Activated CD4-positive, alpha-beta memory T cell treated with anti-CD3 and anti-CD28 coated beads for 36 hours (primary cell): ENCODE measurements around the gene METTL24. TPM values are rescaled to one million over a fixed set of nuclear protein-coding genes. Genes with fewer than 3 reads are reported as not detected.
"Not testable (repeated sequence)": the region's sequence is repeated elsewhere in the genome, so short reads cannot be mapped to it uniquely, and the experiment has no call there.

Source experiments
- CTCF ChIA-PET: fragments of 350-600 bp; sonication (Branson Sonifier 250); formaldehyde crosslinking; loops from one replicate; lab custom pipeline; 2021; ENCODE audit warnings: antibody characterized with exemption, inconsistent platforms; lab: Charles Lee
- POLR2A ChIA-PET: fragments of 350-600 bp; sonication (Branson Sonifier 250); formaldehyde crosslinking; loops from one replicate; lab custom pipeline; 2021; ENCODE audit warnings: antibody characterized with exemption; lab: Charles Lee
- DNase-seq: peaks from one replicate; pipeline ENCODE4 v3.0.0-alpha.2; 2020
- H3K27ac Mint-ChIP-seq: one replicate; pipeline ENCODE4 v1.8.0; 2021; ENCODE audit warnings: mixed read lengths
- H3K27me3 Mint-ChIP-seq: one replicate; pipeline ENCODE4 v1.8.0; 2021; ENCODE audit warnings: mixed read lengths
- H3K36me3 Mint-ChIP-seq: one replicate; pipeline ENCODE4 v1.8.0; 2021; ENCODE audit warnings: mixed read lengths
- H3K4me1 Mint-ChIP-seq: one replicate; pipeline ENCODE4 v1.8.0; 2021; ENCODE audit warnings: low read depth, mixed read lengths
- H3K4me3 Mint-ChIP-seq: one replicate; pipeline ENCODE4 v1.8.0; 2021; ENCODE audit warnings: mild to moderate bottlenecking, mixed read lengths
- H3K9me3 Mint-ChIP-seq: one replicate; pipeline ENCODE4 v1.8.0; 2021; ENCODE audit warnings: mixed read lengths
- intact Hi-C: fragments of 100-400 bp; cut with micrococcal nuclease; formaldehyde crosslinking; loops from one replicate; pipeline ENCODE4 v1.15.1; 2023
- total RNA-seq, 2 experiments: library from RNA; stranded (reverse); gene quantifications; one replicate each; pipeline ENCODE4 v1.2.3, GENCODE V29; 2021

Gene METTL24
- total RNA-seq, 2 experiments from 2014 or later, result not detected

DNA sequence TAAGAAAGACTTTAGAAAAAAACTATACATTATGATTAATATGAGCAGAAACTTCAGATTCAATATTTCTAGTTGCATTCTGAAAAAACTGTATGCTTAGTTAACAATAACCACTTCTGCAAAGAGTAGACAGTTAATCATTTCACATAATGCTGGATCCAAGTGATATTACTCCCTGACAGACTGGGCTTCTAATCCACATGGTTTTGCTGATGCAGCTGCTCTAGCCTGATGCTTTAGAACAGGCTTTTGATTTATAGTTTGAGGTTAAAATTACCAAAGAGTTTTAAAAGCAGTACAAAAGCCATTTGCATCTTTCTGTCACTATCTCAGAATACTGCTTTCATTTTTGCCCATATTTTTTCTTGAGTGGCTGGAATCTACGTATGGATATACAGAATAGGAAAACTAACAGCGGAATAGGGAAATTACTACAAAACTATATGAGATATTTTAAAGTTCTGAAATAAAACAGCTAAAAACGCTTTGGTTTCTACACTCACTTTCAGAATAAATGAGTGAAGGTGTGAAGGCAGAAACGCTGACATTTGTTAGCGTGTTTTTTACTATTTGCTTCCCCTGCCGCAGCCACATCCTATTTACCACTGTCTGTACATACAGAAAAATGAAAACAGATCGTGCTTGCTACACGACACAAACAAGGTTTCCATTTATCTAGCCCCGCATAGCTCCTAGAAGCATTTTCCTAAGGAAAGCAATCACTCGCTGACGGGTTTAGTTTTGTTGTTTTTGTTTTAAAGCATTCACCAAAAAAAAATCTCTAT lies 61.7 kb downstream of the METTL24 start:
- H3K4me3 Mint-ChIP-seq, result no peak overlapping the region
- intact Hi-C loops, result no loop called here
- no peak overlapping the region for H3K27ac Mint-ChIP-seq
- H3K4me1 Mint-ChIP-seq, result peaks cover 8% of the 10 kb centered on the region
- H3K27me3 Mint-ChIP-seq, result peaks cover 32% of the 10 kb centered on the region
- ChIA-PET CTCF (no interaction called here), POLR2A (no interaction called here)
- no peak for DNase-seq
- H3K36me3 Mint-ChIP-seq, result no peaks in the 10 kb centered on the region
- H3K9me3 Mint-ChIP-seq, result no peaks in the 10 kb centered on the region

DNA sequence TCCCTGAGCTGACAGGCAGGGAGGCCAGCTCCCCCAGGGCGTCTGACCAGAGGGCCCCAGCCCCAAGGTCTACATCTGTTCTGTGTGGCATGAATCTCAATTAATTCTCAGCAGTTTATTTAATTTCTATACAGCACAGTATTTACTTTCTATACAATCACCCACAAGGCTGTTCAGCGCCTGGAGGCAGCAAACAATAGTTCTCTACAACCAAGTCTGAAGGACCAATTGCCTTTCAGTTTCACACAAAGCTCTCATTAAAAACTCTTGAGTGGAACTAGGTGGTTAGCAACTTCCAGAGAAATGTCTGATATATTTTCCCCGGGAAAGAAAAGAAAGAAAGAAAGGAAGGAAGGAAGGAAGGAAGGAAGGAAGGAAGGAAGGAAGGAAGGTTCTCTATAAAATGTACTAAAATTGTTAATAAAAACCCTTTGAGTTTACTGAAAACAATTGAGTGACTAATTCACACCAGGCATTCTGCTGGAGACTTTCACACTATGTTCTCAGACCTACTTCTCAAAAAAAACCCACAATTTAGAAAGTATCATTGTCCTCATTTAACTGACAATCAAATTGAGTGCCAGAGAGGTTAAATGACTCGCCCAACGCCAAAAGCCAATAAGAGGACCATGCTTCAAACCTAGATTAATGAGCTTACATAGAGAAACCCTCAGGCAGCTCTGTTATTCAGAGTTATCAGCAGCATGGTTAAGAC lies 62.5 kb downstream of the METTL24 start:
- Mint-ChIP-seq H3K4me3 (no peak overlapping the region), H3K27ac (no peak overlapping the region), H3K27me3 (peaks cover 29% of the 10 kb centered on the region), H3K9me3 (peaks cover 4% of the 10 kb centered on the region), H3K4me1 (peaks cover 8% of the 10 kb centered on the region), H3K36me3 (no peaks in the 10 kb centered on the region)
- ChIA-PET CTCF (no interaction called here), POLR2A (no interaction called here)
- intact Hi-C loops, result no loop called here
- DNase-seq, result no peak

GRCh38 chr6:110287462-110288341 lies 70.4 kb downstream of the METTL24 start:
- no peak for DNase-seq
- ChIA-PET POLR2A (interaction anchor here (0.6 kb wide), 1 partner anchor 1934 kb away, joined by 4 read pairs; no protein-coding TSS in a partner anchor), CTCF (no interaction called here)
- H3K27me3 Mint-ChIP-seq, result peaks cover 9% of the 10 kb centered on the region
- no peak overlapping the region for H3K27ac Mint-ChIP-seq
- H3K36me3 Mint-ChIP-seq, result no peaks in the 10 kb centered on the region
- no peak overlapping the region for H3K4me3 Mint-ChIP-seq
- intact Hi-C loops, result no loop called here
- no peaks in the 10 kb centered on the region for H3K4me1 Mint-ChIP-seq
- H3K9me3 Mint-ChIP-seq, result peaks cover 8% of the 10 kb centered on the region

DNA sequence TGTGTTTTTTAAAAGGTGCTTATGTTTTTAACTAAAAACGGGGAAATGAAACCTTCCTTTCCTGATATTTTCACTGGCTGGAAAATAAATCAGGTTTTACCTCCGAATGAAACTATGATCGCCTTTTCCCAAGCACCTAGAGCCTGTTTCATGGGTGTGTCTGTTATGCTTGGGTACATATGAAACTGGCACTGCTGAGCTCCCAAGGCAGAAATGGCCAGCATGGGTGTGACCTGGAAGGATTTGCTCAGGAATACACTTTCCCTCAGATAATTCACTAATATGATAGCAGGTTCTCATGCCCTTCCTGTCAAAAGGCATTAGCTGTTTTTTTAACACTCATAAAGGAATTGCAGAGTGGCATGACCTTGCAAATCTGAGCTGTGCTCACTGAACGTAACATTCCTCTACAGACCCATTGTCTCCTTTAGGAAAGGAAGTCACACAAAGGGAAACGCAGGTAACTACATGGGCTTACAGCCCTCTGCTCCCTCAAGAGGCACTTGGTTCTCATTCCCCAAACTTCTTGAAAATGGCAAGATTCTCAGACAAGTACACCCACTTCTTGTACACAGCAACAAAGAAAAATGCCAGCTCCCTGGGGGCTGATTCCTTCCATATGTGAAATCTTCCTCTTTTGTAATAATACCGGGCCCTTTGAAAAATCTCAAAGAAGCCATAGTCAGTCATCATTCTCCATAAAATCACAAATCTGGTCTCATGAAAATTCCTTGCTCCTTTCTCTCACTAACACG lies 72.7 kb downstream of the METTL24 start:
- no peaks in the 10 kb centered on the region for H3K36me3 Mint-ChIP-seq
- H3K27me3 Mint-ChIP-seq, result peaks cover 4% of the 10 kb centered on the region
- ChIA-PET CTCF (no interaction called here), POLR2A (no interaction called here)
- H3K9me3 Mint-ChIP-seq, result peaks cover 4% of the 10 kb centered on the region
- intact Hi-C loops, result no loop called here
- DNase-seq, result no peak
- H3K27ac Mint-ChIP-seq, result no peak overlapping the region
- no peaks in the 10 kb centered on the region for H3K4me1 Mint-ChIP-seq
- no peak overlapping the region for H3K4me3 Mint-ChIP-seq

DNA sequence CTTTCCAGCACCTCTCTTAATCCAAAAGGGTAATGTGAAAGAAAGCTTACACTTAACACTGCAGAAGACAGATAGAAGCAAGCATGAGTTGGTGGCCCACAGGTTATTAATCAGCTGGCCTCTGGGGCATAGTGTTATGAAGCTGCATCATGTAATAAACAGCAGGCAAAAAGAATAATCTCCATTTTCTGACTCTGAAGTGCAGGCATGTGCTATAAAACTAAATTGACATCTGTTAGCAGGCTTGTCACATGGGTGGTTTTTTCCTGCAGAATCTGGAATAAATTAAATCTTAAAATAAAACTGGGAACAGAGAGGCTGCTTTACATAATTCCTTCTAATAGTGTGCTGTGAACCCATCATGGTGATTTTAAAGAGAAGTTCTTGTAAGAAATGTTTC lies 73.3 kb downstream of the METTL24 start:
- H3K4me1 Mint-ChIP-seq, result no peaks in the 10 kb centered on the region
- ChIA-PET POLR2A (no interaction called here), CTCF (no interaction called here)
- H3K27me3 Mint-ChIP-seq, result no peaks in the 10 kb centered on the region
- H3K4me3 Mint-ChIP-seq, result no peak overlapping the region
- intact Hi-C loops, result no loop called here
- no peak overlapping the region for H3K27ac Mint-ChIP-seq
- DNase-seq, result no peak
- peaks cover under 1% of the 10 kb centered on the region for H3K9me3 Mint-ChIP-seq
- H3K36me3 Mint-ChIP-seq, result no peaks in the 10 kb centered on the region

DNA sequence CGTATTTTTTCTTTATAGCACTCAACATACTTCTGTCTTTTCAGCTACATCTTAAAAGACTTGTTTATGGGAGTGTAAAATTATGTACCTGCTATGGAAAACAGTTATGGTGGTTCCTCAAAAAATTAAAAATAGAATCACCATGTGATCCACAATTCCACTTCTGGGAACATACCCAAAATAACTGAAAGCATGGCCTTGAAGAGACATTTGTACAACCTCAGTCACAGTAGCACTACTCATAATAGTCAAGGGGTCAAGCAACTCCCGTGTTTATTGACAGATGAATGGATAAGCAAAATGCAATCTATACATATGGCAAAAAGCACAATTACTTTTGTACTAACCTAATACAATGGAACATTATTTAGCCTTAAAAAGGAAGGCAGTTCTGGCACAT lies 74.5 kb downstream of the METTL24 start:
- no peak overlapping the region for H3K27ac Mint-ChIP-seq
- POLR2A ChIA-PET, result no interaction called here
- CTCF ChIA-PET, result no interaction called here
- peaks cover 4% of the 10 kb centered on the region for H3K9me3 Mint-ChIP-seq
- H3K4me1 Mint-ChIP-seq, result no peaks in the 10 kb centered on the region
- no peaks in the 10 kb centered on the region for H3K27me3 Mint-ChIP-seq
- intact Hi-C loops, result no loop called here
- no peaks in the 10 kb centered on the region for H3K36me3 Mint-ChIP-seq
- H3K4me3 Mint-ChIP-seq, result no peak overlapping the region
- DNase-seq, result no peak

- Mint-ChIP-seq H3K27me3 (no peaks in the 10 kb centered on the region), H3K4me1 (no peaks in the 10 kb centered on the region), H3K27ac (no peak overlapping the region), H3K4me3 (no peak overlapping the region), H3K9me3 (peaks cover 4% of the 10 kb centered on the region), H3K36me3 (no peaks in the 10 kb centered on the region)
- ChIA-PET CTCF (no interaction called here), POLR2A (no interaction called here)
- intact Hi-C loops, result no loop called here
- DNase-seq, result no peak
Observed at GRCh38 chr6:110282412-110282811, 75.7 kb downstream of the METTL24 start.

- ChIA-PET POLR2A (no interaction called here), CTCF (no interaction called here)
- Mint-ChIP-seq H3K27ac (no peak overlapping the region), H3K36me3 (no peaks in the 10 kb centered on the region), H3K9me3 (peaks cover 7% of the 10 kb centered on the region), H3K27me3 (peaks cover 6% of the 10 kb centered on the region), H3K4me3 (no peak overlapping the region), H3K4me1 (no peaks in the 10 kb centered on the region)
- intact Hi-C loops, result no loop called here
- no peak for DNase-seq
Observed at GRCh38 chr6:110277100-110277665, 81.0 kb downstream of the METTL24 start.

DNA sequence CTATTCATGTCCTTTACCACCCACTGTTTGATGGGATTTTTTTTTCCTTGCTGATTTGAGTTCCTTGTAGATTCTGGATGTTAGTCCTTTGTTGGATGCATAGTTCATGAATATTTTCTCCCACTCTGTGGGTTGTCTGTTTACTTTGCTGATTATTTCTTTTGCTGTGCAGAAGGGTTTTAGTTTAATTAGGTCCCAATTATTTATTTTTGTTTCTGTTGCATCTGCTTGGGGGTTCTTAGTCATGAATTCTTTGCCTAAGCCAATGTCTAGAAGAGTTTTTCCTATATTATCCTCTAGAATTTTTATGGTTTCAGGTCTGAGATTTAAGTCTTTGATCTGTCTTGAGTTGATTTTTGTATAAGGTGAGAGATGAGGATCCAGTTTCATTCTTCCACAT lies 85.4 kb downstream of the METTL24 start:
- intact Hi-C loops, DNase-seq, H3K27me3 Mint-ChIP-seq, H3K4me3 Mint-ChIP-seq, H3K9me3 Mint-ChIP-seq, H3K36me3 Mint-ChIP-seq, H3K27ac Mint-ChIP-seq, CTCF ChIA-PET, H3K4me1 Mint-ChIP-seq, POLR2A ChIA-PET: not testable (repeated sequence)

DNA sequence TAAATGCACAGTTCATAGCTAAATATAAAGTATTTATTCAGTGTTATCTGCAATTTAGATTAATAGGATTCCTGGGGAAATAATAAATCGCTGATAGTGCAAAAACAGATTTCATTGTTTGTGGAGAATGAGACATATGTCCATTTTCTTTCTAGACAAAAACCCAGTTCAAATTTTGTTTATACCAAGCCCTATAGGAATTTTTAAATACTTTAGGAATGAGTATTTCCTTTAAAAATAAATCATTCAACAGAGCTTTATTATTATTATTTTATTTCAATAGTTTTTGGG lies 86.5 kb downstream of the METTL24 start:
- DNase-seq, result no peak
- ChIA-PET CTCF (no interaction called here), POLR2A (no interaction called here)
- H3K27me3 Mint-ChIP-seq, result peaks cover 8% of the 10 kb centered on the region
- no peaks in the 10 kb centered on the region for H3K36me3 Mint-ChIP-seq
- intact Hi-C loops, result no loop called here
- H3K4me3 Mint-ChIP-seq, result no peak overlapping the region
- peaks cover 8% of the 10 kb centered on the region for H3K9me3 Mint-ChIP-seq
- H3K4me1 Mint-ChIP-seq, result no peaks in the 10 kb centered on the region
- no peak overlapping the region for H3K27ac Mint-ChIP-seq

GRCh38 chr6:110270165-110270564 lies 88.0 kb downstream of the METTL24 start:
- Mint-ChIP-seq H3K36me3 (no peaks in the 10 kb centered on the region), H3K9me3 (peaks cover 8% of the 10 kb centered on the region), H3K4me3 (no peak overlapping the region), H3K27me3 (peaks cover 8% of the 10 kb centered on the region), H3K27ac (no peak overlapping the region), H3K4me1 (no peaks in the 10 kb centered on the region)
- intact Hi-C loops, result no loop called here
- POLR2A ChIA-PET, result no interaction called here
- CTCF ChIA-PET, result no interaction called here
- no peak for DNase-seq
